Mammary epithelial cell (primary cell): ENCODE data around the gene TMEM209.

Source experiments
- EZH2 ChIP-seq: IDR thresholded peaks from 2 replicates; pipeline ENCODE4 v1.6.1; 2012; ENCODE audit warnings: low read length, inconsistent platforms, borderline replicate concordance
- TF ChIP-seq, protein P1 (sequence below), 2 donors: IDR thresholded peaks in 1 of 2; conservative IDR thresholded peaks in 1 of 2; 2 replicates each; pipeline ENCODE4 v1.5.1; 2011 to 2012; ENCODE audit warnings: inconsistent platforms in 2 of 2, low read length in 2 of 2, mild to moderate bottlenecking in 2 of 2, control low read depth in 1 of 2, low read depth in 1 of 2; ENCODE audit not compliant: insufficient read depth in 1 of 2; ENCODE audit errors: extremely low read depth in 1 of 2

DNA sequence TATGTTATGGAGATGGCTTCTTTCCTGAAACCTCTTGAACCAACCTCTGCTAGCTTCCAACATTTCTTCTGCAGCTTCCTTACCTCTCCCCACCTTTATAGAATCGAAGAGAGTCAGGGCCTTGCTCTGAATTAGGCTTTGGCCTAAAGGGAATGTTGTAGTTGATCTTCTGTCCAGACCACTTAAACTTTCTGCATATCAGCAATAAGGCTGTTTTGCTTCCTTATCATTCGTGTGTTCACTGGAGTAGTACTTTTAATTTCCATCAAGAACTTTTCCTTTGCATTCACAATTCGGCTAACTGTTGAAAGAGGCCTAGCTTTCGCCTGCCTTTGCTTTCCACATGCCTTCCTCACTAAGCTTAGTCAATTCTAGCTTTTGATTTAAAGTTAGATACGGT lies 86.9 kb downstream of the TMEM209 start:
- no peak for TF ChIP-seq EZH2
- TF ChIP-seq, protein P1, sequence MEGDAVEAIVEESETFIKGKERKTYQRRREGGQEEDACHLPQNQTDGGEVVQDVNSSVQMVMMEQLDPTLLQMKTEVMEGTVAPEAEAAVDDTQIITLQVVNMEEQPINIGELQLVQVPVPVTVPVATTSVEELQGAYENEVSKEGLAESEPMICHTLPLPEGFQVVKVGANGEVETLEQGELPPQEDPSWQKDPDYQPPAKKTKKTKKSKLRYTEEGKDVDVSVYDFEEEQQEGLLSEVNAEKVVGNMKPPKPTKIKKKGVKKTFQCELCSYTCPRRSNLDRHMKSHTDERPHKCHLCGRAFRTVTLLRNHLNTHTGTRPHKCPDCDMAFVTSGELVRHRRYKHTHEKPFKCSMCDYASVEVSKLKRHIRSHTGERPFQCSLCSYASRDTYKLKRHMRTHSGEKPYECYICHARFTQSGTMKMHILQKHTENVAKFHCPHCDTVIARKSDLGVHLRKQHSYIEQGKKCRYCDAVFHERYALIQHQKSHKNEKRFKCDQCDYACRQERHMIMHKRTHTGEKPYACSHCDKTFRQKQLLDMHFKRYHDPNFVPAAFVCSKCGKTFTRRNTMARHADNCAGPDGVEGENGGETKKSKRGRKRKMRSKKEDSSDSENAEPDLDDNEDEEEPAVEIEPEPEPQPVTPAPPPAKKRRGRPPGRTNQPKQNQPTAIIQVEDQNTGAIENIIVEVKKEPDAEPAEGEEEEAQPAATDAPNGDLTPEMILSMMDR (conservative IDR thresholded peaks at IDR 0.05 in 1 of 2, IDR thresholded peaks at IDR 0.05 in 1 of 2; ENCODE audit: extremely low read depth in 1 of 2, insufficient read depth in 1 of 2, low read depth in 1 of 2, low read length in 2 of 2): no peak
